Stimulated activated CD8-positive, alpha-beta memory T cell treated with anti-CD3 and anti-CD28 coated beads, Interleukin-7, amount 100 ng/mL, for 48 hours (primary cell): ENCODE measurements around the gene RADX.
"Not testable (repeated sequence)": the region's sequence is repeated elsewhere in the genome, so short reads cannot be mapped to it uniquely, and the experiment has no call there.

Experiments used
- DNase-seq, 2 donors: peaks; one replicate each; pipeline ENCODE4 v3.0.0-alpha.2; 2020; ENCODE audit warnings: low read depth in 1 of 2; ENCODE audit errors: extremely low read depth in 1 of 2

Gene RADX

GRCh38 chrX:106611679-106612392, at the start of gene RADX:
RADX (plus strand) TSS chrX:106611978; CDS start chrX:106612081, 103 bp downstream.
- peak; percentile 59 to 74 for DNase-seq

GRCh38 chrX:106564986-106565385, 46.8 kb upstream of the RADX start:
- no peak for DNase-seq

GRCh38 chrX:106566362-106566761, 45.4 kb upstream of the RADX start:
- no peak for DNase-seq

- no peak for DNase-seq
Observed at GRCh38 chrX:106581856-106582255, 29.9 kb upstream of the RADX start.

GRCh38 chrX:106585478-106585877, 26.3 kb upstream of the RADX start:
- DNase-seq = no peak

GRCh38 chrX:106588801-106589200, 23.0 kb upstream of the RADX start:
- DNase-seq = no peak

- DNase-seq = no peak
Observed at GRCh38 chrX:106599411-106599810, 12.4 kb upstream of the RADX start.

- DNase-seq = no peak
Observed at GRCh38 chrX:106606571-106606970, 5.2 kb upstream of the RADX start.

- no peak for DNase-seq
Observed at GRCh38 chrX:106608016-106608415, 3.8 kb upstream of the RADX start.

- DNase-seq = no peak
Observed at GRCh38 chrX:106611317-106611678, 480 bp upstream of the RADX start.

- DNase-seq = no peak
Observed at GRCh38 chrX:106612393-106612763, 600 bp downstream of the RADX start.

- no peak for DNase-seq
Observed at GRCh38 chrX:106613277-106613676, 1.5 kb downstream of the RADX start.

GRCh38 chrX:106615041-106615440, 3.3 kb downstream of the RADX start:
- DNase-seq = no peak

GRCh38 chrX:106619797-106620196, 8.0 kb downstream of the RADX start:
- no peak for DNase-seq

- no peak for DNase-seq
Observed at GRCh38 chrX:106621836-106622235, 10.1 kb downstream of the RADX start.

- no peak for DNase-seq
Observed at GRCh38 chrX:106626789-106627188, 15.0 kb downstream of the RADX start.

GRCh38 chrX:106631615-106632014, 19.8 kb downstream of the RADX start:
- no peak for DNase-seq

- no peak for DNase-seq
Observed at GRCh38 chrX:106649523-106650428, 38.0 kb downstream of the RADX start.

GRCh38 chrX:106653625-106654024, 41.8 kb downstream of the RADX start:
- not testable (repeated sequence) for DNase-seq

GRCh38 chrX:106670631-106671030, 58.9 kb downstream of the RADX start:
- DNase-seq = no peak

GRCh38 chrX:106672527-106672926, 60.7 kb downstream of the RADX start:
- DNase-seq = no peak

- no peak for DNase-seq
Observed at GRCh38 chrX:106680716-106681115, 68.9 kb downstream of the RADX start.
